G401 (cell line): ENCODE data around the gene CAMSAP1. TPM values are rescaled to one million over a fixed set of nuclear protein-coding genes. Genes with fewer than 3 reads are reported as not detected.
A peak's percentile ranks its signal among the peaks of the same experiment; 100 is the strongest.

Experiments used
- DNase-seq: peaks from one replicate; pipeline ENCODE4 v3.0.0-alpha.2; 2015; ENCODE audit warnings: low spot score
- in situ Hi-C: cut with HindIII; loops from 2 replicates; pipeline ENCODE4 v1.10.0; 2016; ENCODE audit warnings: low sequenced_read_pairs, mixed read lengths
- total RNA-seq: library from RNA; depleted of rRNA; stranded (reverse); fragments of >200 nt; shearing (Covaris generic); gene quantifications from 2 replicates; pipeline ENCODE4 v1.2.3, GENCODE V29; 2014

Gene CAMSAP1
- total RNA-seq, 1 experiment from 2014 or later, result 19.7 TPM

- DNase-seq, result no peak
- in situ Hi-C loops, result no loop called here
These were observed 96.4 kb downstream of the CAMSAP1 start for GRCh38 chr9:135810806-135811575.

DNA sequence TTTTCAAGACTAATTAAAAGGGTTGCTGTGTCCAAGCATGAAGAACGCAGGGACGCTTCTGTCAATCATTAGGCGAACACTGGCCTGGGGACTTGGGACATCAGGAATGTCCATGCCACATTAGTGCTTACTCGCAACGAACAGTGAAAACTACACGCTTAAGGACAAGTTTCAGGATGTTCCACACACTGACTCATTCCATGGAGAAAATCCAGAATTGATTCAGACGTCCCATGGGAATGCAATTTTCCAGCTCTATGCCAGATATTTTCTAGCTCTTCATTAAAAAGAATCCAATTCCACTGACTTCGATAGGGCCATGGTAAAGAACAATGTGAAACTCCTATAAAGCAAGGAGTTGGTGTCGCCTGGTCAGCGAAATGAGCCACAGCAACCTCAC is 98.2 kb downstream of the CAMSAP1 start:
- no peak for DNase-seq
- in situ Hi-C loops, result loop anchor here (10.0 kb wide), 1 partner anchor 94 kb away; no protein-coding TSS in a partner anchor

DNA sequence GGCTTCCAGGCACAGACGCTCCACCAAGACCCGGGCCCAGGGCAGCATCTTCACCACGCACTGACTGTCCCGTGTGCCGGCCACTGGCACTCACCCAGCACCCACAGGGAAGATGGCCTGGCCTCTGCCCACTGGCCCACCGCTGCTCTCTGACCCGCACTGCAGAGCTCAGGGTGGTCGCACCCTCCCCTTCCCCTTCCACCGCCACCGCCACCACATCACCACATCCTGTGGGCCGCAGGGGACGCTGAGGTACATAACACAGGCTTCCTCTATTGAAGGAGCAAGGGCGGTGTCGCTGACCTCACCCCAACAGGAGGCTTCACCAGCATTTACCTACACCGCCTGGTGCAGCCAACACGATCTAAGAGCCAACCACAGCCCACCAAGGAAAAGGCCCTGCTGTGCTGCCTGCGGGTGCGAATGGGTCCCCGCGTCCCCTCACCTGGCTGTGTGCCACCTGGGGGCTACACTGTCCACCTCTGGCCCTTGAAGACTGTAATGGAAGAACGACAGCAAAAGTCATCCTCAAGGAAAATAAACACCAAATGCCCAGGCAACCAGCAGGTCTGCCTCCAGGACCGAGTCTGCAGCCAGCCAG is 101.8 kb downstream of the CAMSAP1 start:
- no peak for DNase-seq
- in situ Hi-C loops, result loop anchor here (10.0 kb wide), 1 partner anchor 91 kb away; no protein-coding TSS in a partner anchor

DNA sequence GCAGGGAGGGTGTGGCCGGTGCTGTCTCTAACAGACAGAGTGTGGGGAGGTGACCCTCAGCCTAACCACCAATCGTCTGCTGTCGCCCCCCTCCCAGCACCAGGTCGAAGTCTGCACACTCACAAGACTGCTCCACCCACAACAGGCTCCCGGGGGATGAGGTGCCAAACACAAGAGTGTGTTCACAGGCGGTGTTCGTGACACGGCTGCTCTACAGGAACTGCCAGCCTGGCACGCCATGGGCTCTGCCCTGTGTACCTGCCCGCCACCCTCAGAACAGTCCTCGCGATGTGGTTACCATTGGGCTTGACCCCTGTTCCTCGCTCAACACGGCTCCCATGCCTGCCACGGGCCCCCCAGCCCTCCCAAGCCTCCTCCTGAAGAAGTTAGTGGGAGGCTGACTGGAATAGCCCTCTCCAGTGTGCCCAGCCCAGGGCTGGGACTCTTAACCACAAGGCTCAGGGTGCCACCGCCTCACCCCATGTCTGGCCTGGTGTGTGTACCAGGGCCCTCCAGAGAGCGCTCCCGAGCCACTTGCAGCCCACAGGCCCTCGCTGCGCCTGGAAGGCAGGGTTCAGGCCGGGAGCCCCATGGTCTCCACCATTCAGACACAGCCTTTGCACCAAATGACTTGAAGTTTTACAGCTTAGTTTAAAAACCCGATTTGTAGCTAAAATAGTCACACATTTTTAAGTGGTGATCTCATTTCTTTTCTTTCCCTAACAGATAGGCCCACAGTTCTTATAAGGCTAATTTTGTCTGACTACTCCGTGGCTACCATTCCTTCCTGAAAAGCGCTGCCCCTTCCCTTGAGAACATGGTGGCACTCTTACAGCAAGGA is 102.5 kb downstream of the CAMSAP1 start:
- in situ Hi-C loops, result loop anchor here (10.0 kb wide), 1 partner anchor 90 kb away; no protein-coding TSS in a partner anchor
- DNase-seq, result no peak

- in situ Hi-C loops, result loop anchor here (10.0 kb wide), 1 partner anchor 89 kb away; no protein-coding TSS in a partner anchor
- no peak for DNase-seq
These were observed 103.9 kb downstream of the CAMSAP1 start for GRCh38 chr9:135803441-135803840.

DNA sequence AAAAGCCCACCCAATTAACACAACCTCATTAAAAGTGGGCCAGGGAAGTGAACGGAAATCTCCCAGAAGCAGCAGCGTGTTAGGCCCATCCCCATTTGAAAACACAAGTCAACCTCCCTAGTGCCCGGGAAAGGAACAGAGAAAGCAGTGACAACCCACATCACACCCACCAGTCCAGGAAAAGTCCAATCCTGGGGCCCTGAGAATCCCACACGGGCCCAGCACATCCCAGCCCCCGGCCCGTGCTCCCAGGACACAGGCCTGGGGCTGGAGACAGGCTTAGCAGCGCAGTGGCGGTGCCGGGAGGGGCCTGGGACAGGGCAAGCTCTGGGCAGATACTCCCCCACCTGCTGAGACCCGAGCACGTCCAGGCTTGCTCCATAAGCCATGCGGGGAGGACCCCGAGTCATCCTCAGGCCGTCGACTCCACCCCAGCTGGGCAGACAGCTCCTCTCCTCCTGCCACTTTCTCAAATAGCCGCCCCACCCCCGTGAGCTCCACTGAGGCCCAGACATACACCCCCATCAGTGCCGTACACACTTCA is 104.4 kb downstream of the CAMSAP1 start:
- DNase-seq, result no peak
- in situ Hi-C loops, result loop anchor here (10.0 kb wide), 1 partner anchor 88 kb away; no protein-coding TSS in a partner anchor

DNA sequence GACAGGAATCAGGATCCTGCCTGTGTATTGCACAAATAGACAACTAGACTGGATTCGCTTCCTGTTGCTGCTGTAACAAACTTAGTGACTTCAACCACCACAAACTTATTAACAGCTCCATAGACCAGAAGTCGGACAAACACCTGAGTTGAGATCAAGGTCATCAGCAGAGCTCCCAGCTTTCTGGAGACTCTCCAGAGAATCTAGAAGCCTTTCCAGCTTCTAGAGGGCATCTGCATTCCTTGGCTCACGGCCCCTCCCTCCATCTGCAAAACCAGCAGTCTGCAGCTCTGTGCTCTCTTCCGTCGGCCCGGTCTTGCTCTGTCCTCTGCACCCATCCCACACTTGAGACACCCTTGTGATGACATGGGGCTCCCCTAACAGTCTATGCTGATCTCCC is 106.3 kb downstream of the CAMSAP1 start:
- no peak for DNase-seq
- in situ Hi-C loops, result loop anchor here (10.0 kb wide), 1 partner anchor 86 kb away; no protein-coding TSS in a partner anchor

DNA sequence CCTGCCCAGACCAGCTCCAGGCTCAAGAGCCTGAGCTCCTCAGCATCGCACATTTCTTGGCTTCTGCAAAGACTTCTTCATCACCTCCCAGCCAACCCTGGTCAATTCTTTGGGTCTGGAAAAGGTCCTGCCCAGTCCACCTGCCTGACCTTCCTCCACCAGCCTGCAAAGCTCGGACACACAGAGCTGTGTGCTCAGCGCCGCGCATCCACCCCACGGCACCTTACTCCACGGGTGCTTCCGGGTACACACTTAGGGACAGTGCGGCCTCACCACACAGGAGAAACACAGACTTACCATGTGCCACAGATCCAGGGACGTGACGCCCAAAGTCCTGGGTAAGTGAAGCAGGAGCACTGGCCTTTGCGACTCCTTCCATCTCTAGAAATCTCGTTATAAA is 108.1 kb downstream of the CAMSAP1 start:
- in situ Hi-C loops, result no loop called here
- DNase-seq, result no peak

DNA sequence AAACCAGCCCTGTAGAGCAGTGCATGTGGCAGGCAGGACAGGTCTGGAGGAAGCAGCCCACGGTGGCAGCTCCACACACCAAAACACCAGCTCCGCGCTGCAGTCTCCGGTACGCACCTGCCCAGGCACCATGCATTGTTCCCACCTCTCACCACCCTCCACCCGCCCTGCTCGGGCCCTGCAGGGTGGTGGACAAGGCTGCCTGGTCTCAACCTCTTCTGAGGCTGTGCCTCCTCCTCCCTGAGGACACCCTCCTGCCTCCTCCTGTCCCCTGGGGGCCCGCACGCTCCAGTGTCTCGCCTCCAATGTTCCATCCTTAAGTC is 109.1 kb downstream of the CAMSAP1 start:
- in situ Hi-C loops, result no loop called here
- DNase-seq, result no peak

DNA sequence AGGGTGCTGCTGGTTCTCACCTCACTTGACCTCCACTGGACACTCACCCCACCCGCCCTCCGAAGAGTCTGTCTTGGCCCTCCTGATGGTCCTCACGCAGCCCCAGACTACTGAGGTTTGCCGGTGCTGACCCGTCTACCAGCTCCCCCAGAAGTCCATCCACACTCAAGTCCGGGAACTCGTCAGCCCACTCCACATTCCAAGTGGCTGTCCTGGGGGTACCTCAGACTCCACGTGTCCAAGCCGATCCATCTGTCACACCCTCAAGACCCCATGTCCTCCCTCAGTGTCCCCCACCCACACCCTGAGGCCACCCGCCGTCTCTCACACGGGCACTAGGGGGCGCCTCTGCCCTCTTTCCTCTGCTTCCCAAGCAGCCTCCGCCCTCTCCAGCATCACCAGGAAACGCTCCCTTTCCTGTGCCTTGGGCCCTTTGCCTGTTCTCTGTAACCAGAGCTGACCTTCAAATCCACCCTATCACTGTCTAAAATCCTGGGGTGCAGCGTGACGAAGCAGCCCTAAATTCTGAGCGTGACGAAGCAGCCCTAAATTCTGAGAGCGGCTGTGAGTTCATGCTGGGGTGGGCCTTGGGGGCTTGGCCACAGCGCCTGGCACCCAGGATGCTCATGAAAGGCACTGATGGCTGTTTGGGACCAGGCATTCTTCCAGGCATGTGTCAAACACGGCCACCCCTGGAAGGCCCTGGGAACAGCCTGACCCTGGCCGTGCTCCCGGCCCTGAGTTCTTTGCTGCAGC is 109.7 kb downstream of the CAMSAP1 start:
- DNase-seq, result peak; percentile 20
- in situ Hi-C loops, result no loop called here

DNA sequence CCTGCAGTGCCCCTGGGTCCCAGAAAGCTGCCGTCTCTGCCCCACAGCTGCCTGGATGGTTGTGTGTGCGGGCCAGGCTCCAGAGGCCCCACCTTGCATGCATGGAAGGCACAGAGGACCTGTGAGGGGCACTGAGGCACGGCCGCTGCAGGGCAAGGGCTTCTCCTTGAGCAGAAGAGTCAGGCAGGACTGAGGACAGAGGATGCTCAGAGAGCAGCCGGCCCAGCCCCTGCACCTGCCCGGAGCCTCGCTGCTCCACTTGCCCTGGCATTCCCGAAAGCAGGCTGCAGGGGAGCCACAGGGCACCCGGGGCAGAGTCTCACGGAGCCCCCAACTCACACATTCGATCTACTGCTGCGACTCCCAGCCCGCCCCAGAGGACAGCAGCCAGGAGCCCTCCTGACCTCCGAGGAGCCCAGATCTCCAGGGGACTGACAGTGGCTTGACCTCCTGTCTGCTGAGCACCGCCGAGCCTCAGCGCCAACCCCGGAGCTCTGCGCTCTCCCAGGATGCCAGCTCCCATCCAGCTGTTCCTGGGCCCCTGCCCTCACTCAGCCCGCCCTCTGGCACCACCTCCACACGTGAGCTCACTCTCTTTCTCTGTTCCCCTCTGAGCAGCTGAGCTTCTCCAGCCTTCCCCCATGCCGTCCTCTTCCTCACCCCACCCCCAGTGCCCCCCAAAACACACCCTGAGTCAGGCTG is 110.4 kb downstream of the CAMSAP1 start:
- in situ Hi-C loops, result no loop called here
- no peak for DNase-seq

DNA sequence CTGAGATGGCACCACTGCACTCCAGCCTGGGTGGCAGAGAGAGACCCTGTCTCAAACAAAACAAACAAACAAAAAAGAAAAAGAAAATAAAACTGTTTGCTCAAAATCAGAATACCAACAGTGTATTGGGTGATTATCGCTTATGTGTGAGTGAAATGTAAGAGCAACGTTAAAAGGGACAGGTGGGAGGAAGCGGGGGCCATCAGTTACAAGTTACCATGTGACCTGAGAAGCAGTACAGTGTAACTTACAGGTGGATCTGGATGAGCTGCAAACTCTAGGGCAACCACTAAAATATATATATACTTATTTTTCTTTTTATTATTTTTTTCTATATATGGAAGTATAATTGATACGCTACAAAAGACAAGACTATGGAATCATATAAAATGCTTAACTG is 112.0 kb downstream of the CAMSAP1 start:
- no peak for DNase-seq
- in situ Hi-C loops, result no loop called here

- DNase-seq, result no peak
- in situ Hi-C loops, result no loop called here
These were observed 112.9 kb downstream of the CAMSAP1 start for GRCh38 chr9:135794361-135794885.

DNA sequence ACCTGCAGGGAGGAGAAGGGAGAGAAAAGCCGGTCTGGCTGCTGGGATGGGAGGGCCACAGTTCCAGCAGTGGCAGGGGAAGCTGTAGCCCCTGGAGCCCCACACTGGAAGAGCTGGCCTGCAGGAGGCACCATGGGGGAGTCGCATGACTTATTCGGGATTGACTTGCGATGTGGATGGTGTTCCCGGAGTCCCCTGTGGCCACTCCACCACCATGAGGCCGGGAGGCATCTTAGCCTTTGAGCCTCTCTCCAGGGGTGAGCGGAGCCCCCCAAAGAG is 113.3 kb downstream of the CAMSAP1 start:
- no peak for DNase-seq
- in situ Hi-C loops, result no loop called here

GRCh38 chr9:135793221-135794056 is 113.9 kb downstream of the CAMSAP1 start:
- DNase-seq, result no peak
- in situ Hi-C loops, result no loop called here

- in situ Hi-C loops, result no loop called here
- no peak for DNase-seq
These were observed 114.8 kb downstream of the CAMSAP1 start for GRCh38 chr9:135792268-135793128.
